ENCODE data around the gene ELAC1.

ELAC1 gene

GRCh38 chr18:51037230-51037629 is 69.4 kb downstream of the ELAC1 start:
- ChIA-PET CTCF (no interaction called here), POLR2A (ENCODE audit: low non-redundant PET) (no interaction called here)
- TF ChIP-seq CTCF (conservative IDR thresholded peaks at IDR 0.05; ENCODE audit: low read depth) = no peak
- DNase-seq (ENCODE audit: low spot score) = no peak
- no peak overlapping the region for H3K27ac ChIP-seq

Measured in RWPE1 (cell line).